Hematopoietic multipotent progenitor cell treated with erythropoietin and hydrocortisone succinate and interleukin-3 and kit ligand, for 8 days (in vitro differentiated cells): Measurements from ENCODE around the gene SLC37A1.

Source experiments
- DNase-seq: peaks from one replicate; pipeline ENCODE4 v3.0.0-alpha.2; 2015

The SLC37A1 gene

DNA sequence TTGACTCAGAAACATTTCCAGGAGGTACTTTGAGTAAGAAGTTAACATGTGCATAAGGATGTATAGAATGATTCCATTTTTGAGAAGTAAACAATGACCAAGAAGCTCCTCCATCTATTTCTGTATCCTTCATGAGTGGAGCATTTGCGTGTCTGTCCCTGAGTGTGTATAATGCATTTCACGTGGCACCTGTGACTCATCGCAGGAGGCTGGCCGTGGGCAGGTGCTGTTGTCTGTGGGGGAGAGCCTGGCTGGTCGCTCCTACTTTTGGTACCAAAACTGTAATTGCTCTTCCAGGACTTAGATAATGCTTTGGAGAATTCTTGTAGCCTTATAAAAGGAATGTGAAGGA, 16.5 kb downstream of the SLC37A1 start:
- no peak for DNase-seq

DNA sequence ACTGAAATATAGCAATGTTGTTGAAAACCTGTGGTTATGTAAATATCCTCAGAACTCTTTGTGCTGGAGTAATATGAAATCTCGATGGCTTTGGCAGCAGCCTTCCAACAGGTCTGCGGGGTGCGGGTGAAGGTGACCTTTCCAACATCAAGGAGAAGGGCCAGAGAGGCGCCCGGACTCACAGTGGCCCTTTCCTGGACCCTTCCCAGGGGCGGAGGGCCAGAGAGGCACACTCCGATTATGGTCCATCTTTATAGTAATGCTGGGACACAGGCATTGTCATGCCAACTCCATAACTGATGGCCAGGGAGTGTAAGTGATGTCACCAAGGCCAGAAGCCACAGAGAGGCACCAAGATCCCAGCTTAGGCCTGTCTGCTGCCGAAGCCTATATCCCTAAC, 18.1 kb downstream of the SLC37A1 start:
- no peak for DNase-seq

DNA sequence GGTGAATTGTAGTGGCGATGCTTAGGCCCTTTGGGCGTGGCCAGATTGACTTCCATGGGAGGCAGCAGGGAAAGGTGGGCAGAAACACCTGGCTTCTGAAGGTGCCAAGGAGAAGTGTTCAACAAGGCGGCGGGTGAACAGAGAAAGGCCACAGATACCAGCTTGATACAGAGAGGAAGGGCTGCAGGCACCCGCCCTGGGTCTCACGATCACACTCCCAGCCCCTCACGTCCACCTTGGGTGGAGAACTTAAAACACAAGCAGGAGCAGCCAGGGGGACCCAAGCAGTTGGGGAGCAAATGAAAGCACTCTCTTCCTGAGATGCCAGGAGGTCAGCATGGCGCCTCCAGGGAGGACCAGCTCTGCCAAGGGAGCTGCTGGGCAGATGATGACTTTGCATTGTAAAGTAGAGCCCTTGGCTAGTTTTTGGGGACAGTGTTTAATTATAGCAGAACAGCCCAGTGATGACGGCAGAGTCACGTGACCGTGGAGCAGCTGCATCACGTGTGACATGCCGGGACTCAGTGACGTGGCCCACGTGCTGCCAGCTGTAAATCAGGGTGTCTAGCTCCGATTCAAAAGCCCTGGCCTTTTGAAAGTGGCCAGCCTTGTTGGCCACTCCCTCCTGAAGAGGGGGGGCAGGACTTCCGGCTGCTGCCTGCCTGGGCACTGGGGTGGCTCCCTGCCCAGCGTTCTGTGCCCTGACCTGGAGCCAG, 19.0 kb downstream of the SLC37A1 start:
- DNase-seq: no peak

DNA sequence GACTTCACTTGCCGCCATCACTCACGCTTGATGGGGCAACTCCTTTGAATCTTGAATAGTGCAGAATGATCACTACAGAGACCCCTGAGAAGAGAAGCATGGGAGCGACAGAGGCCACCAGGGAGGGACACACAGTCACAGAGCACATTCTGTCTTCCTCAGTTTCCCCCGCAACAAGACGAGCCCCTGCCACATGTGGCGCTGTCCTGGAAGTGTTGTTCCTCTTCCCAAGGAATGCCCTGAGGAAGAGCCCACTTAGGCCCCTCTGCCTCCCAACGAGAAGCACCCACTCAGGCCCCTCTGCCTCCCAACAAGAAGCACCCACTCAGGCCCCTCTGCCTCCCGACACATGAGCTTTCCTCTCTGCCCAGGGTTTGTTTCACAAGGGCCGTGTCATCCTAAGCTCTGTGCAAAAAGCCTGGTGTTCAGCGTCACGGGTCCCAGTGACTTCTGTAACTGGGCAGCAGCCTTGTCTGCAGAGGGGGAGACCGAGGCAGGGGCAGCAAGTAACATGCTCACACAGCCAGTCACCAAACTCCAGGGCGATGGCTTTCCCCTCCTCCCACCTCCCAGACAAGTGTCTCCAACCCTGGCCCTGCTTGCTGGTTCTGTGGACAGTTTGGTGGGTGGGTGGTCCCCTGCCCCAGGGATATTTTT, 19.8 kb downstream of the SLC37A1 start:
- DNase-seq: no peak

DNA sequence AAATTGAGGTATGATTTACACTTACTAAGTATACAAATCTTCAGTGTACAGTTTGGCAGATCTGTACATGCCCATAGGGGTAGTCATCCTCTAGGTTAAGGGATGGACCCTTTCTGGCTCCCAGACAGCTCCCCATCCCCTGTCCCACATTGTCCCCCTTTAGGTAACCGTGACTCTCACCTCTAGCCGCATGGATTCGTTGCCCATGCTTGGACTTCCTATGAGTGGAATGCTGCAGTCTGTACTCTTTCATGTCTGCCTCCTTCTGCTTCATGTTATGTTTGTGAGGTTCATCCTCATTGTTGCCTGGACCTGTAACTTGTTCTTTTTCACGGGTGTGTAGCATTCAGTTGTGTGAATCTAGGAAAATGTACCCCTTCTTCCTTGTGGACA, 20.3 kb downstream of the SLC37A1 start:
- DNase-seq: no peak

DNA sequence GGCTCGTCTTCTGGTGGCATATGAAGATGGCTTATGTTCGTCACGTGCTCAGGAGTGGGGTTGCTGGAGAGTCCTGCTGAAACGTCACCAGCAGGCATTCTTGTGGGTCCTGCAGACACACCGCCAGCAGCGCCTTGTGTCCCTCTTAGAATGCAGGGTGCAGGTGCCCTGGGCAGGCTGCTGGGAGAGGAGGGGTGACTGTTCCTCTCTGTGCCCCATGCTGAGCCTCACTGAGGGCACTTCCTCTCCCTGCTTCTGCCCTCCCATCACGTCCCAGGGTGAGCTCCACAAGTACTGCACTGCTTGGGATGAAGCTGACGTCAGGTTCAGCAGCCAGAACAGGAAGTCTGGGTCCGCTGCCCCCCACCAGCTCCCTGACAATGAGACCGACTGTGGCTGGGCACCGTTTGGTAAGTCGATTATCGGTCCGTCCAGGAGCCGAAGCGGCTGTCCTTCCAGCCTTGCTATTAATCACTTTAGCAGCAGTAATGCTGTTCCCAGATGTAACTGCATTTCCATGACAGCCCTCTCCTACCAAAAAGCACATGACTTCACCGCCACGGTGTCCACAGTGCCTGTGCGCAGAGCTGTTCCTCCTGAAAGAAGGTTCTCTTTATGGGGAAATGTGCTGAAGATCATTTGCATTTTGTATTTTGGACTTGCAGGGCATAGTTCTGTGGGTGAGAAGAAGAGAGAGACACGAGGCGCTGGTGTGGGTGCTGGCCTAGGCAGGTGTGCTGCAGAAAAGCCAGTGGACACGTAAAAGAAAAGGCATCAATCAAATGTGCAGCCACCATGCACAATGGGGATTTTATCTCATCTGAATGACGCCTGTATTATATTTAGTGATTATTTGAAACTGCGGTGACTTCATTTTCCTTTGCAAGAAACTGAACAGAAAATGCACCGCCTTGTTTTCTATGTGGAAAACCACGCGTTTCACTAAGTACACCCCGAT, 21.0 kb downstream of the SLC37A1 start:
- DNase-seq: no peak

DNA sequence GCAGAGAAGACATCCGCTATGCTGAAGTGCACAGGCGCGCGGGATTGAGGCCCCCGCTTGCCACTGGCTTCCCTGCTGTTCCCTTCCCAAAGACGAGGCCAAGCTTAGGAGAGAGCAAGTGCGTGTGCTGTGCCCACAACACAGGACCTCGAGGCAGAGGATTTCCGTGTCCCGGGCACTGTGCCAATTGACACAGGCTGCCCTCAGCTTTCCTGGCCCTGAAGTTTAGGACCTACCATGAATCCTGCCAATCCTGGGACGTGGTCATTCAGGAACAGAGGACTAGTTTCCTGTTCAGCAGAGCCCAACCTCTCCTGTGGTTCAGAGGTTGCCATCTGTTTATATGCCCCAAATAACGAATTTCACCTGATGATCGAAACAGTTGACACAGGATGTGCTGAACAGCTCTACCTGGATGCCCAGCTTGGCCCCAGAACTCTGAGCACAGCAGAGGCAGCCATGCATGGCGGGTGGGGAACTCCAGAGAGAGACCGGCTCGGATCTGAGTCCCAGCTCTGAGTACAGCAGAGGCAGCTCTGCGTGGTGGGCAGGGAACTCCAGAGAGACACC, 22.0 kb downstream of the SLC37A1 start:
- no peak for DNase-seq

DNA sequence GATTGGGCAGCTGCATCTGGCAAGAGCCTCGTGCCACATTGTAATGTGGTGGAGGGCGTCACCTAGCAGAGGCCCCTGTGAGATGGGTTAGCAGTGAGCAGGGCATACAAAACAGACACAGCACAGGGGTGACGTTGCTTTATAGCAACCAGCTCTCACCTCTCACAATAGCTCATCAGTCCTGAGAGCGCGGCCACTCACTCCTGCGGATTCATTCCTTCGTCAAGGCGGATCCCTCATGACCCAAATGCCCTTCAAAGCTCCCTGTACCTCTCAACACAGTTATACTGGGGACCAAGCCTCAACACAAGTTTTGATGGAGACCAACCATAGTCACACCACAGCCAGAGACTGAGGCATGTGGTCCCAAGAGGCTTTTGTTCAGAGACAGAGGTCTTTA, 22.9 kb downstream of the SLC37A1 start:
- DNase-seq: no peak

DNA sequence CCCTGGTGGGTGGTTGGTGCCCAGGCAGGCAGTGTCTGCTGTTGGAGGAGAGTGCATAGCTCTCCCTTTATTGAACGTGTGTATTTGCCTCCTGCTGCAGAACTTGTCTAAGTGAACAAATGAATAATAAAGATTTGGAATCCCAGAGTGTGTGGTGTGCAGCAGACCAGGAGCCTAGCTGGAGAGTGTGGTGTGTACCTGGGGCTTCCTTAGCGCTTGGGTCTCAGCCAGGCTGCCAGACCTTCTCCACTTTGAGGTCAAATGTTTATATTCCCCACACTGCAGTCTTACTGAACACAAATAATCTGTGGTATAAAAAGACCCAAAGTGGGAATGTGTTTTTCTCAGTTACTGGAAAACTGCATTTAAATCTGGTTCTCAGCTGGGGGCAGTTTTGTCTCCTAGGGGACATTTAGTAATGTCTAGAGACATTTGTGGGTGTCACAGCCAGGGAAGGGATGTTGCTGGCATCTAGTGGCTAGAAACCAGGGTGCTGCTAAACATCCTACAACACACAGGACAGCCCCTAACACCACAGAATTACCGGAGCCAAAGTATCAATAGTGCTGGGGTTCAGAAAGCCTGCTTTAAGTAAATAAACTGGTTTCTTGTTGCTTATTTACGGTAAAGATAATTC, 23.6 kb downstream of the SLC37A1 start:
- DNase-seq: peak; percentile 58

DNA sequence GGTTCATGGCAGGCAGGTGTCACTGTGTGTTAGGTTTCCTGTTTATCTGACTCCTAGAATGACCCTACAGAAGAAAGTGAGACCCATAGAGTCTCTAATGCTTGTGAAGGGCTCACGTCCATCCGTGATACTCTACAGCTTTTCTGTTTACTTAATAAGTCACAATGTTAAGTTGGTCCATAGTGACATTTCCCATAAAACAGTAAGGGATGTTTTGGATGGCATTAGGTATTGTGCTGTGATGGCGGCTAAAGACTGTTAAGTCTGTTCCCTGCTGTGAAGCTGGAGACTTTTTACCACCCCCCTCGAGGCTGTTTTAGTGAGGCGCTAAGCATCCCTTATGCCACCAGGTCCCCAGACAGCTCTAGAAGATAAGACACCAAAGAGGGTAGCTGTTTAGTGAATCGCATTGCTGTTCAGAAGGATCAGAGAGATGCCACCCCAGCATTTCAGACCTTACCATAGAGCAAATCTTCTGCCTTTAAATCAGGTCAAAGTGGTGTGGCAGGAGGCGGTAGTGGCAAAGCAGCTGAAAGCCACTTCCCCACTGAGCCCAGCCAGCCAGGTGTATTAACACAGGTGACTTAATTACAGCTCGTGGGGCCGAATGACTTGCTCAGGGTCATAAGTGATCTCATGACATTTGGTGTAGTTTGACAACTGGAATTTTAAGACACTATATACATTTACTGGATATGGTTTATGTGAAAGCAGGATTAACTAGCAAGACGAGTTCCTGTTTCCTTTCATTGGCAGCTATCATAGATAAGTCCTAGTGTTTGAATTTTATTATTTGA, 25.0 kb downstream of the SLC37A1 start:
- DNase-seq: no peak

DNA sequence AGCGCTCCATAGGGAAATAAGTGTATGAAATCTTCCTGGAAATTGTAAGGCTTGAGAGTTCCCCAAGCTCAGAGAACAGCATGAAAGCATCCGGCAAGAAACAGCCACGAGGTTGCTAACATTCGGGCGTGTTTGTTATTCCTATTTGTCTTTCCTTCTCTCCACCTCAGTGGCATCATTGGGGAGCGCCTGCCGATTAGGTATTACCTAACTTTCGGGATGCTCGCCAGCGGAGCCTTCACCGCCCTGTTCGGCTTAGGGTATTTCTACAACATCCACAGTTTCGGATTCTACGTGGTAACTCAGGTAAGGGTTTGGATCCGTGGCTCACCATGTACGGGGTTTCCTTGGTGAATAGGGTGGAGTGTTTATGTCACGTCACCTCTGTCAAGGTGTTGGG, 25.7 kb downstream of the SLC37A1 start:
- DNase-seq: no peak

DNA sequence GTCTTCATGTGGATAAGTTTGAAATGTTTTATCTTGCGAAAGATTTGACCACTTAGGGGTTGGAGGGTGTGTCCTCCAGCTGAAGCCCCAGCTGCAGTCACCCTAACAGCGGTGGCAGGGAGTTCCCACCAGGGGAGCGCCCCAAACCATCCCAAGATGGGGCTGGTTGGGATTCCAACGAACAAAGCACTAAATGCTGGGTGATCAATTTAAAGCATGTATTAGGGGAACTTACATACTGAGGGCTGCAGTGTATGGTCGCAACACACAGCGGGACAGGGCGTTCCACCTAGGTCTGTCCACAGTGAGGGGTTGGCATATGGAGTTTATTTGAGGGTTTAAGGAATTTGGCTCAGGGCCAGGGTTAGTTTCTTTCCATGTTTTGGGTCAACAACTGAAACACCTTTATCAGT, 26.3 kb downstream of the SLC37A1 start:
- DNase-seq: peak; percentile 73

DNA sequence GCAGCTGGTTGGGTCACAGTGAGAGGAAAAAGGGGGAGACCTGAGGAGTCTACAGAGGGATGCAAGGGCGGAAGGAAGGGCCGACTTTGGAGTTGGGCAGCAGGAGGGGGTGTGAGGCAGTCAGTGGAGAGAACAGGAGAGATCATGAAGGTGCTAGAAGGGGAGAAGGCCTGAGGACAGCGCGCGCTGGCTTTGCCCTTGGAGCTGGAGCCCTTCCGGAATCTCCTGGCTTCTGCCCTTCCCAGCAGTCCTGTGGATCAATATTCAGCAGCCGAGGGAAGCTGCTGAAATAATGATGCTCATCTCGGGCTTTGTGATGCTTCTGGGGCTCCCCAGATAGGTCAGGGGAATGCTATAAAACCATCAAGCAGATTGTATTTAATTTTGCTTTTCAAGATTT, 26.7 kb downstream of the SLC37A1 start:
- no peak for DNase-seq

DNA sequence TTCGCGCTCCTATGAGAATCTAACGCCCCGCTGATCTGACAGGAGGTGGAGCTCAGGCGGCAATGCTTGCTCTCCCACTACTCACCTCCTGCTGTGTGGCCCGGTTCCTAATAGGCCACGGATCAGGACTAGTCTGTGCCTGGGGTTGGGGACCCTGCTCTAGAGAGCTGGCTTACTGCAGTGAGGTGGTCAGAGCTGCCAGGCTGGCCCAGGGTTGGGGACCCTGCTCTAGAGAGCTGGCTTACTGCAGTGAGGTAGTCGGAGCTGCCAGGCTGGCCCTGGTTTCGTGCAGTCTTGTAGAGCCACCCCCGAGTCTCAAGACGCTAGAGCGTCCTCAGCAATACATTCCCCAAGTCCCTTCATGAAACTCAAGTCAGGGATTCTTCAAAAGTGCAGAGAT, 27.5 kb downstream of the SLC37A1 start:
- no peak for DNase-seq

DNA sequence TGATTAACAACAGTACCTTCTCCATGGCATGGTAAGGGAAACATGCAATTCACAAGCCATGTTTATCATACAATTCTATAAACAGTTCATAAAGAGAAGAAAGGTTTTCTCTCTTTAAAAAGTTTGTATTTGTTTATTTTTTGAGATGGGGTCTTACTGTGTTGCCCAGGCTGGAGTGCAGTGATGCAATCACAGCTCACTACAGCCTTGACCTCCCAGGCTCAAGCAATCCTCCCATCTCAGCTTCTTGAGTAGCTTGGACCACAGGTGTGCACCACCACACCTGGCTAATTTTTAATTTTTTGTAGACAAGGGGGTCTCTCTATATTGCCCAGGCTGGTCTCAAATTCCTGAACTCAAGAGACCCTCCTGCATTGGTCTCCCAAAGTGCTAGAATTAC, 28.0 kb downstream of the SLC37A1 start:
- DNase-seq: no peak

DNA sequence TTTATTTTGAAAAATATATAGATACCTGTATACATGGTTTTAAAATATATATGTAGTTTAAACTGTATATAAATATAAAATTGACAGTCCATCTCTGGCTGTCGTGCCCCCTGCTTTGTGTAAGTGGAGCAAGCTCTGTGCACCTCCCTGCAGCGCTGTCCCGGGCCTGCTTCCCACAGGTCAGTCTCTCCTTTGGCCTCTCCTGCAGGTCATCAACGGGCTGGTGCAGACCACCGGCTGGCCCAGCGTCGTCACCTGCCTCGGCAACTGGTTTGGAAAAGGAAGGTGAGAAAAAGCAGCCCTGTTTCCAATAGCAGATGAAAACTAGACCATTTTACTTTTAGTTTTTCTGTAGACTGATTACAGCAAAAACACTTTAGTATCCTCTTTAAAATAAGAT, 28.5 kb downstream of the SLC37A1 start:
- DNase-seq: no peak

DNA sequence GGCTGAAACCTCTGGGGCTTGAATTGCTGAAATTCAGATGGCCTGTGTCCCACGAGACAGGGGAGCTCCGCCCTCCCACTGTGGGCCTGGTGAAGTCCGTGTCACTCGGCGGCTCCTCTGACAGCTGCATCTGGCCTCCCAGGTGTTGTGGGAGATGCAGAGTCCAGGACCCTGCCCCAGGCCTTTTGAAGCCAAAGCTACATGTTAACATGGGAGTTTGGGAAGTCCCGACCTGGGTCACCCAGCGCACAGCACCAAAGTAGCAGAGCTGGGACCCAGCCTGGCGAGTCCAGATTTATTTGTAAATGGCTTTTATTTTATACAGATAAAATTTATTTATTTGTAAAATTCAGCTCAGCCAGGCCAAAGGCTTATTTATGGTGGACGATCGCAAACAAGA, 28.9 kb downstream of the SLC37A1 start:
- DNase-seq: no peak

DNA sequence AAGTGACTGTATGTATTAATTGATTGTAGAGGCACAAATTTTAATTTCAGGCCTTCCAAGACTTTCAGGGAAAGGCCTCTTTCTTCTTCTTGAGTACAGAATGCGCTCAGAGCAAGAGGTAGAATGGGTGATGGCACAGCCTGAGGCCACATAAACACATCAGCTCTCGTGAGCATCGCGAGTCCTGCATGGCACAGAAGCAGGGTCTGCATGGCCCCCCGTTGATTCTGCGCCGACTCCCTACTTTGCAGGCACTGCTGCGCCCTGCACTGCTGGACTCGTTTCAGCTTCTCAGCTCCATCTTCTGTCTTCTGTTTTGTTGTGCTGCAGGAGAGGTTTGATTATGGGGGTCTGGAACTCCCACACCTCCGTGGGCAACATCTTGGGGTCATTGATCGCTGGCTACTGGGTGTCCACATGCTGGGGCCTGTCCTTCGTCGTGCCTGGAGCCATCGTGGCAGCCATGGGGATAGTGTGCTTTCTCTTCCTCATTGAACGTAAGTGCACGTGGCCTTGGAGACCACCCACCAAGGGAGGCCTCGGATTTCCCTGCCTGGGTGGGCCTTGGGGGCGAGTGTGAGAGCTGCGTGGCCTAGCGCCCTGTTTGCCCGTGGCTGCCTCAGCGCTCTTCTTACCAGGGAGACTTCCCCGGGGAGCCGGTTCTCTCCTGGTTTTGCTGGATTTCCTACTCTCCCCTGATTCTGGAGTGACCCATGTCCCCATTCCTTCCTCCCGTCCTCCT, 29.6 kb downstream of the SLC37A1 start:
- no peak for DNase-seq

DNA sequence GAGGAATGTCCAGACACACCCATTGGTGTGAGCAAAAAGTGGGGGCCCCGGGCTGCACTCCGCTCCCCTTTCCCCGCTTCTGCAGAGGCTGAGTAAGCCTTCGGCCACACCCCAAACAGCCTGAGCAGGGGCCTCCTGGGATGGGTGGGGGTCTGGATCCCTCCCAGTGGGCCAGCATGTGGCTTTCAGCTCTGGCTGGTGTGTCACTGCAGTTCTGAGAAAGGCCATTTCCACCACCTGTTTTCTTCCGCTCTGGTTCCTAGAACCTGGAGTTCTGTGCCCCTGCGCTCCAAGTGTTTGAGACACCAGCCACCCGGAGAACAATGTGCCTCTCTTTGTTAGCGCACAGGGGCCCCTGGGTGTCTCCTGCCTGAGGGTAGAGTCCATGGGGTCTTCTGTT, 30.9 kb downstream of the SLC37A1 start:
- DNase-seq: peak; percentile 70

DNA sequence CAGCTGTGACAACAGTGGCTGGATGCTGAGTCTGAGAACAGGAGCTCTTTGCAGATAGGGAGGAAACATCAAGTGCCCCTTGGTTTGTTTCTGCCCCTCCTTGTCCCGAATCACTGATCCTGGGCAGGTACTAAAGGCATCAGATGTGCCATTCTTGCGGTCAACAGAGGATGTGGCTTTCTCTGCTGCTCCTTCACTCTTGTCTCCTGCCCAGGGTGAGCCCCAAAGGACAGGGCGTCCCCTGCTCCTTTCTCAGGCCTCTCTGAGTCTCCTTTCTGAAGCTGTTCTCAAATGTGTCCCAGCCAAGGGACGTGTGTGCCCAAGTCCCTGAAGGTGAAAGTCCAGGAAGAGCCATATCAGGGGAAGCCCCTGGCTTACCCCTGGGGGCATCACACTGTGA, 31.7 kb downstream of the SLC37A1 start:
- DNase-seq: peak; percentile 58

DNA sequence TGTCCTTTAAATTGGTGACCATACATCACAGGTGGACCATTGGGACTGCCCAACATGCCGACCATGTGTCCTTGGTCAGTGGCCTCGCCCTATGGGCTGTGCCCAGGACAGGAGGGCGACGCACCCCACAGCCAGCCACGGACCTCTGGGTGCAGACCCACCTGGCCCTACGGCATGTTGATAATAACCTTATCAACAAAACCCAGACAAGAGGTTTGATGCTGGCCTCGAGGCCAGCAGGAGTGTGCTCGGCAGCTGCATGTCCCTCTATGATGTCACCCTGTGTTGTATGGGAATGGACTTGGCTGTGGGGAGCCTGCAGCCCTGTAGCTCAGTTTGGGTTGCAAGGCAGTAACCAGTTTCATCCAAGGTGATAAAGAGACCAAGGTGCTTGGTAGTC, 32.1 kb downstream of the SLC37A1 start:
- DNase-seq: peak; percentile 80
